Right ventricle myocardium inferior (tissue), 1 donor: ENCODE data around the gene BLNK. TPM values are rescaled to one million over a fixed set of nuclear protein-coding genes. Genes with fewer than 3 reads are reported as not detected.
A peak's percentile ranks its signal among the peaks of the same experiment; 100 is the strongest.
"Not testable (repeated sequence)": the region's sequence is repeated elsewhere in the genome, so short reads cannot be mapped to it uniquely, and the experiment has no call there.

Experiments used
- ATAC-seq: fragments of 200-7000 bp; cut with Tn5 transposase; one replicate; pipeline ENCODE4 v1.9.1; 2020; ENCODE audit warnings: mild to moderate bottlenecking, moderate library complexity
- DNase-seq: peaks from one replicate; pipeline ENCODE4 v3.0.0; 2021; ENCODE audit errors: missing footprints
- intact Hi-C: fragments of 100-400 bp; cut with DNase I; formaldehyde crosslinking; loops from one replicate; pipeline ENCODE4 v1.11.0; 2022
- long read RNA-seq: library from polyadenylated mRNA; unstranded; transcript quantifications from one replicate; pipeline ENCODE4 v2.0.0, GENCODE V29; 2021
- total RNA-seq: library from RNA; stranded (reverse); fragmentation: NEBNext Ultra II Directional; extraction: Animal tissue kit (Norgen Biotek cat#: 25700); gene quantifications from one replicate; pipeline ENCODE4 v1.2.1, GENCODE V29; 2021
- donor health status: DM: no; HTN: yes; CAD: no; lungs with severe emphysema.

BLNK gene
- 1.4 TPM for total RNA-seq
- long read RNA-seq, result 0 reads

GRCh38 chr10:96271016-96271815 is at the start of gene BLNK:
Gene BLNK (minus strand): TSS chr10:96271569. CDS start chr10:96271398, 171 bp downstream.
- DNase-seq, result no peak
- ATAC-seq, result peak; percentile 89
- intact Hi-C loops, result no loop called here

- ATAC-seq (no peak), DNase-seq (no peak)
- intact Hi-C loops, result no loop called here
Observed at GRCh38 chr10:96319754-96320474, 48.5 kb upstream of the BLNK start.

- intact Hi-C loops, result no loop called here
- ATAC-seq, result no peak
- DNase-seq, result no peak
Observed at GRCh38 chr10:96317067-96317833, 45.9 kb upstream of the BLNK start.

GRCh38 chr10:96313344-96313743 is 42.0 kb upstream of the BLNK start:
- DNase-seq (no peak), ATAC-seq (no peak)
- intact Hi-C loops, result no loop called here

- DNase-seq (no peak), ATAC-seq (no peak)
- intact Hi-C loops, result no loop called here
Observed at GRCh38 chr10:96311180-96311715, 39.9 kb upstream of the BLNK start.

- intact Hi-C loops, result no loop called here
- ATAC-seq, result no peak
Observed at GRCh38 chr10:96310321-96310669, 38.9 kb upstream of the BLNK start.

GRCh38 chr10:96309628-96310320 is 38.4 kb upstream of the BLNK start:
- ATAC-seq (peak; percentile 25), DNase-seq (no peak)

More at GRCh38 chr10:96310321-96310669, 38.9 kb upstream of the BLNK start:
- DNase-seq, result no peak

GRCh38 chr10:96308854-96309253 is 37.5 kb upstream of the BLNK start:
- DNase-seq, intact Hi-C loops, ATAC-seq: not testable (repeated sequence)

More at GRCh38 chr10:96309628-96310320, 38.4 kb upstream of the BLNK start:
- intact Hi-C loops, result no loop called here

- peak; percentile 70 for DNase-seq
- peak; percentile 69 for ATAC-seq
- intact Hi-C loops, result no loop called here
Observed at GRCh38 chr10:96306516-96306915, 35.1 kb upstream of the BLNK start.

- ATAC-seq (no peak), DNase-seq (no peak)
- intact Hi-C loops, result no loop called here
Observed at GRCh38 chr10:96305019-96305418, 33.6 kb upstream of the BLNK start.

- ATAC-seq (no peak), DNase-seq (no peak)
- intact Hi-C loops, result no loop called here
Observed at GRCh38 chr10:96304230-96304629, 32.9 kb upstream of the BLNK start, which contains the start of gene DNTT. Gene DNTT (plus strand): TSS chr10:96304434. CDS start chr10:96304498, 64 bp downstream.

GRCh38 chr10:96301616-96302015 is 30.2 kb upstream of the BLNK start:
- intact Hi-C loops, result no loop called here
- DNase-seq (no peak), ATAC-seq (no peak)

GRCh38 chr10:96299383-96299782 is 28.0 kb upstream of the BLNK start:
- DNase-seq, result no peak
- intact Hi-C loops, result no loop called here
- ATAC-seq, result no peak

- intact Hi-C loops, result no loop called here
- ATAC-seq (peak; percentile 56), DNase-seq (no peak)
Observed at GRCh38 chr10:96298362-96298761, 27.0 kb upstream of the BLNK start.

GRCh38 chr10:96297486-96297885 is 26.1 kb upstream of the BLNK start:
- ATAC-seq (no peak), DNase-seq (no peak)
- intact Hi-C loops, result no loop called here

- intact Hi-C loops, result no loop called here
- DNase-seq, result no peak
- no peak for ATAC-seq
Observed at GRCh38 chr10:96295475-96295874, 24.1 kb upstream of the BLNK start.

- intact Hi-C loops, result loop anchor here (1.0 to 5.0 kb wide), 2 partner anchors 64 to 276 kb away; no protein-coding TSS in a partner anchor
- ATAC-seq, result peak; percentile 76
- no peak for DNase-seq
Observed at GRCh38 chr10:96292971-96293920, 21.9 kb upstream of the BLNK start.
